HCT116 (cell line): ENCODE data around the gene ZNFX1. TPM values are rescaled to one million over a fixed set of nuclear protein-coding genes. Genes with fewer than 3 reads are reported as not detected.

ENCODE experiments used
- ATAC-seq: fragments of 200-7000 bp; cut with Tn5 transposase; 2 replicates; pipeline ENCODE4 v1.9.1; 2020; ENCODE audit warnings: mild to moderate bottlenecking, moderate library complexity
- BruUV-seq: library from RNA; stranded (reverse); fragments of 400-500 nt; replicated peaks from 2 replicates; lab custom pipeline; 2021; lab: Mats Ljungman, UMichigan
- CTCF ChIA-PET: fragments of 300-600 bp; sonication (Branson Sonifier 250); formaldehyde crosslinking; loops from one replicate; lab custom pipeline; 2021; ENCODE audit warnings: antibody characterized with exemption; lab: Charles Lee
- POLR2A ChIA-PET: fragments of 300-600, 350-600 bp; sonication (Branson Sonifier 250); formaldehyde crosslinking; loops from one replicate; lab custom pipeline; 2021; ENCODE audit warnings: antibody characterized with exemption; lab: Charles Lee
- RAD21 ChIA-PET, 2 experiments: fragments of 300-600 bp; sonication (Branson Sonifier 250); formaldehyde crosslinking; loops; one replicate each; lab custom pipeline; 2023; ENCODE audit warnings: low total read pairs in 2 of 2; ENCODE audit not compliant: uncharacterized antibody in 2 of 2, unreplicated experiment in 2 of 2, low non-redundant PET in 1 of 2; lab: Charles Lee
- DNase-seq: peaks from one replicate; pipeline ENCODE4 v3.0.0-alpha.2; 2010; ENCODE audit warnings: low read depth, low spot score
- H2AFZ ChIP-seq: fragments of 200-600 bp; shearing (Covaris generic), sonication (generic); 2 replicates; pipeline ENCODE4 v1.6.1; 2017; ENCODE audit warnings: low read depth, mixed run types, mixed read lengths, antibody characterized with exemption, low read length; ENCODE audit not compliant: poor library complexity, severe bottlenecking
- H3K27ac ChIP-seq: 2 replicates; pipeline ENCODE4 v1.5.1; 2012; ENCODE audit warnings: low read depth, low read length
- H3K27me3 ChIP-seq: fragments of 200-600 bp; sonication (generic); 2 replicates; pipeline ENCODE4 v1.6.1; 2016; ENCODE audit warnings: mixed run types, low read length, mixed read lengths; ENCODE audit not compliant: insufficient read depth
- H3K36me3 ChIP-seq, 2 experiments: fragments of 200-500 bp in 1 of 2; fragments of 200-600 bp in 1 of 2; sonication (Bioruptor generic) in 1 of 2; sonication (generic) in 1 of 2; 2 replicates each; pipeline versions ENCODE4 v1.5.1 to v1.6.1; 2014 to 2016; ENCODE audit warnings: low read length in 2 of 2, inconsistent platforms in 1 of 2, mixed read lengths in 1 of 2, mixed run types in 1 of 2; ENCODE audit not compliant: insufficient read depth in 2 of 2, control insufficient read depth in 1 of 2
- H3K4me1 ChIP-seq, 2 experiments: fragments of 200-600 bp in 1 of 2; sonication (generic) in 1 of 2; 2 replicates each; pipeline versions ENCODE4 v1.5.1 to v1.6.1; 2012 to 2017; ENCODE audit warnings: low read length in 2 of 2, inconsistent platforms in 1 of 2, mild to moderate bottlenecking in 1 of 2, mixed read lengths in 1 of 2, mixed run types in 1 of 2, moderate library complexity in 1 of 2; ENCODE audit not compliant: insufficient read depth in 2 of 2, control insufficient read depth in 1 of 2
- H3K4me2 ChIP-seq: fragments of 200-600 bp; sonication (generic); 2 replicates; pipeline ENCODE4 v1.6.1; 2017; ENCODE audit warnings: mixed run types, low read length, mixed read lengths
- H3K4me3 ChIP-seq, 2 experiments: fragments of 200-600 bp in 1 of 2; sonication (generic) in 1 of 2; replicated peaks in 1 of 2; 2 replicates each; pipeline ENCODE4 v1.5.1; 2011 to 2016; ENCODE audit warnings: low read length in 2 of 2, control low read depth in 1 of 2, low read depth in 1 of 2, mild to moderate bottlenecking in 1 of 2, mixed read lengths in 1 of 2, mixed run types in 1 of 2
- H3K79me2 ChIP-seq: fragments of 200-600 bp; sonication (generic); 2 replicates; pipeline ENCODE4 v1.6.1; 2017; ENCODE audit warnings: mild to moderate bottlenecking, mixed run types, low read length, moderate library complexity, mixed read lengths; ENCODE audit not compliant: insufficient read depth
- H3K9ac ChIP-seq: fragments of 200-600 bp; sonication (generic); 2 replicates; pipeline ENCODE4 v1.6.1; 2016; ENCODE audit warnings: low read length, mixed read lengths
- H3K9me2 ChIP-seq: fragments of 200-600 bp; sonication (generic), shearing (Covaris generic); 2 replicates; pipeline ENCODE4 v1.6.1; 2017; ENCODE audit warnings: mixed run types, mild to moderate bottlenecking, moderate library complexity; ENCODE audit not compliant: insufficient read depth
- H3K9me3 ChIP-seq, 2 experiments: fragments of 200-500 bp in 1 of 2; fragments of 200-600 bp in 1 of 2; sonication (Bioruptor generic) in 1 of 2; sonication (generic) in 1 of 2; 2 replicates each; pipeline ENCODE4 v1.6.1; 2014 to 2017; ENCODE audit warnings: low read length in 2 of 2, mixed read lengths in 2 of 2, inconsistent platforms in 1 of 2, low read depth in 1 of 2, mild to moderate bottlenecking in 1 of 2, mixed run types in 1 of 2, moderate library complexity in 1 of 2; ENCODE audit not compliant: control insufficient read depth in 1 of 2, insufficient read depth in 1 of 2
- H4K20me1 ChIP-seq: fragments of 200-600 bp; sonication (generic), shearing (Covaris generic); 2 replicates; pipeline ENCODE4 v1.6.1; 2017; ENCODE audit warnings: mixed run types, mild to moderate bottlenecking, moderate library complexity; ENCODE audit not compliant: insufficient read depth
- FOSL1 ChIP-seq: IDR thresholded peaks from 2 replicates; pipeline ENCODE4 v1.6.1; 2012; ENCODE audit warnings: low read depth
- MAX ChIP-seq: IDR thresholded peaks from 2 replicates; pipeline ENCODE4 v1.6.1; 2012
- POLR2A ChIP-seq: IDR thresholded peaks from 2 replicates; pipeline ENCODE4 v1.7.0; 2011; ENCODE audit warnings: borderline replicate concordance; ENCODE audit not compliant: insufficient read depth, insufficient read length; ENCODE audit errors: extremely low read depth
- RAD21 ChIP-seq: IDR thresholded peaks from 2 replicates; pipeline ENCODE4 v1.6.1; 2012; ENCODE audit warnings: low read depth, mild to moderate bottlenecking
- REST ChIP-seq: IDR thresholded peaks from 2 replicates; pipeline ENCODE4 v1.6.1; 2012; ENCODE audit warnings: low read depth
- SRF ChIP-seq: IDR thresholded peaks from 2 replicates; pipeline ENCODE4 v1.6.1; 2012; ENCODE audit warnings: low read depth
- intact Hi-C: fragments of 100-400 bp; cut with micrococcal nuclease; formaldehyde crosslinking; loops from 2 replicates; pipeline ENCODE4 v1.10.0; 2022
- total RNA-seq: library from RNA; stranded (reverse); gene quantifications from one replicate; pipeline ENCODE4 v1.2.1, GENCODE V29; 2021; ENCODE audit not compliant: unreplicated experiment

ZNFX1 gene
- total RNA-seq, 1 experiment from 2014 or later = 24.1 TPM

GRCh38 chr20:49312661-49313060 lies 34.8 kb upstream of the ZNFX1 start:
- BruUV-seq = no TSS peak
- POLR2A ChIA-PET = no interaction called here
- Histone ChIP-seq H3K9ac (no peak overlapping the region), H2AFZ (no peak overlapping the region), H3K27me3 (peaks cover 7% of the 10 kb centered on the region; the same call in 1 of the 2 replicates), H3K9me3 (peaks cover 0 to 7% of the 10 kb centered on the region in 2 experiments; a peak in 1 of 4 replicates), H3K79me2 (no peaks in the 10 kb centered on the region), H3K4me3 (no peak overlapping the region), H3K4me2 (no peak overlapping the region), H3K27ac (no peak overlapping the region), H4K20me1 (no peaks in the 10 kb centered on the region), H3K4me1 (no peaks in the 10 kb centered on the region), H3K36me3 (no peaks in the 10 kb centered on the region), H3K9me2 (no peaks in the 10 kb centered on the region)
- TF ChIP-seq FOSL1 (no peak), POLR2A (no peak), SRF (no peak)
- CTCF ChIA-PET = no interaction called here
- no peak for DNase-seq
- intact Hi-C loops = no loop called here
- RAD21 ChIA-PET = no interaction called here
- ATAC-seq = no peak

GRCh38 chr20:49310705-49311104 lies 32.8 kb upstream of the ZNFX1 start:
- TF ChIP-seq REST (no peak), MAX (no peak), POLR2A (no peak), RAD21 (no peak)
- Histone ChIP-seq H3K4me3 (no peak overlapping the region), H3K9ac (no peak overlapping the region), H3K9me2 (no peaks in the 10 kb centered on the region), H2AFZ (no peak overlapping the region), H3K27ac (no peak overlapping the region), H3K27me3 (0 out of 2 replicates have a peak, but pooled peaks cover 2% of the 10 kb centered on the region), H3K36me3 (no peaks in the 10 kb centered on the region), H4K20me1 (no peaks in the 10 kb centered on the region), H3K79me2 (no peaks in the 10 kb centered on the region), H3K4me1 (no peaks in the 10 kb centered on the region), H3K4me2 (no peak overlapping the region), H3K9me3 (peaks cover 0 to 7% of the 10 kb centered on the region in 2 experiments; a peak in 1 of 4 replicates)
- BruUV-seq = no TSS peak
- CTCF ChIA-PET = no interaction called here
- intact Hi-C loops = no loop called here
- ATAC-seq = no peak
- RAD21 ChIA-PET = no interaction called here
- DNase-seq = no peak
- POLR2A ChIA-PET = no interaction called here
